ENCODE results near the gene NOC2L. TPM values are rescaled to one million over a fixed set of nuclear protein-coding genes. Genes with fewer than 3 reads are reported as not detected.

NOC2L gene
- 68.1 to 90.3 TPM (median 83.4 TPM) in 5 replicates for total RNA-seq (2022; extraction: Qiagen RNA extraction; ENCODE audit: low read depth)

DNA sequence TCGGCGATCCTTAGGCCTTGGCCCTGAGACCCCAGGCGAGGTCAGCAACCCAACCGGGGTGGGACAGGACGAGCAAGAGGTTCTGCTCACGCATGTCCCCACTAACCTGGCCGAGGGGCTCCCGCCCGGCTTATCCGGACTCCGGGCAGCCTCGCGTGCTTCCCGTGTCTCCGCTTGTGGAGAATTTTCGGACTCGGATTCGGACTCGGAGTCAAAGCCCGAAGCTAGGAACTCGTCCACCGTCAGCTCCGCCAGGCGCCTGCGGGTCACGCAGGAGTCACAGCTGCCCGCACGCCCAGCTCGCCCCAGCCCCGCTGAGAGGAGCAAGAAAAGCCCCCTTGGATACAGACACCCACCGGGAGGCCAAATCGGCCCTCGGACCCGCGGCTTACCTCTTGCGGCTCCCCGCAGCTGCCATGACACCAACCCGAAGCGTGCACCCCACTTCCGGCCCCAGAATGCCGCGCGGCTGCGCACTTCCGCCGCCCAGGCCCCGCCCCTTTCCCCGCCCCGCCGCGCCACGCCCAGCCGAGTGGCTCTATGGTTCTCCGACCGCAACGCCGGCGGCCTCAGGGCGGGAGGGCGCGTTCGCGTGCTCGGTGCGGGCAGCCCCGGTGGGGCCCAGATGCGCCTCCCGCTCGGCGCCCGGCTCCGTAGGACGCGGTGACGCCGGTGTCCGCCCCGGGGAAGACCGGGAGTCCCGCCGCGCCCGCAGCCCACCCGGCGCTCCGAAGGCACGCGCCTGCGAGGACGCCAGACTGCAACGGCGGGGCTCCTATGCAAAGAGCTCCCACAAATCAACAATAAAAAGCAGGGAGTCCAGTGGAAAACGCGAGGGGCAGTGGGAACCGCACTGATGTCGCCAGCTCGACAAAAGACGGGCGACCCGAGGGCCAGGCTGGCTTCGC, at the start of gene NOC2L:
Gene NOC2L (minus strand): TSS at position 434 of the 908 bp plus-strand sequence. CDS start 16 bp downstream, at position 418.

DNA sequence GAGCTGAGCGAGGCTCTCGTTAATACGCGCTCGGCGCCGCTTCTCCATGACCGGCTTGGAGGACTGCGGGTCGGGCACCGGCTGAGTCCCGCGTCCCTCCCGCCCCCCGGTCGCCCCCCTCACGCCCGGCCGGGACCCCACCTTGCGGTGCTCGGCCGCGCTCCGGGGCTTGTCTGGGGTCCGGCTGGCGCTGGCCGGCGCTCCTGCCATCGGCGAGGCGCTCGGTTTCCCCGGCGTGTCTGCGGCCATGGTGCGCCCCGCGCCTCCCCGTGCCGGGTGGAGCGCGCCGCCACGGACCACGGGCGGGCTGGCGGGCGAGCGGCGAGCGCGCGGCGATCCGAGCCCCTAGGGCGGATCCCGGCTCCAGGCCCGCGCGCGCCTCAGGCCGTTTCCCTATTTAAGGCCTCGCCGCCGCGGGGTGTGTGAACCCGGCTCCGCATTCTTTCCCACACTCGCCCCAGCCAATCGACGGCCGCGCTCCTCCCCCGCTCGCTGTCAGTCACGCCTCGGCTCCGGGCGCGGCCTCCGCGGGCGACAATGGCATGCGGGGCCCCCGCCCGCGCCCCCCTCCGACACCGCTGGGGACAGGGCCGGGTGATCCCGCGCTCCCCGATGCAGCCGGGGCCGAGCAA, 40.8 kb upstream of the NOC2L start, which contains the start of gene HES4:
Gene HES4 (minus strand): TSS at position 373 of the 632 bp plus-strand sequence. CDS start 124 bp downstream, at position 249.

DNA sequence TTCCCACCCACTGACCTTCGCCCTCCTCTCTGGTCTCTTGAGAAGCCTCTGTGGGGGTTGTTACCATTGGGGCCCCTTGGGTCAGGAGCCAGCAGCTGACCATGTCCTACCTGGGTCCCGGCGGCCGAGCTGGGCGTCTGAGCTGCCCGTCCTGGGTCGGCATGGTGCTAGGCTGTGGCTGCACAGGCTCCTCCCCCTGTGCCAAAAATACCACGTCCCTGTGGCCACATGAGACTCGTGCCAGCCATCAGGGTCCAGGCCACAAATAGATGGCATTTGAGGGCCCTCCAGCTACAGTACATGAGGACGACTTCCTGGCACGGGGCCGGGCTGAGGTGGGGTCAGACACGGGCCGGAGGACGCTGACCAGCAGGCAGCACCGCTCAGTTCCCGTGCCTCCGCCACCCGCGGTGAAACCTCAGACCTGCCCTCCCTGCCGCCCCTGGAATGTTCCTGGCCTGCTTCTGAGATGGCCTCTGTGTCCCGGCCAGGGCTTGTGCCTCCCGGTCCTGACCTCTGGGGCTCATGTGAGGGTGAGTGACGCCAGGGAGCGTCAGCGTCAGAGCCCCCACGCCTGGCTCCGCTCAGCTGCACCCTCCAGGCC, 23.0 kb upstream of the NOC2L start, which contains the start of gene PERM1:
Gene PERM1 (minus strand): TSS at position 139 of the 604 bp plus-strand sequence. CDS start 1,064 bp downstream, outside the sequence.

DNA sequence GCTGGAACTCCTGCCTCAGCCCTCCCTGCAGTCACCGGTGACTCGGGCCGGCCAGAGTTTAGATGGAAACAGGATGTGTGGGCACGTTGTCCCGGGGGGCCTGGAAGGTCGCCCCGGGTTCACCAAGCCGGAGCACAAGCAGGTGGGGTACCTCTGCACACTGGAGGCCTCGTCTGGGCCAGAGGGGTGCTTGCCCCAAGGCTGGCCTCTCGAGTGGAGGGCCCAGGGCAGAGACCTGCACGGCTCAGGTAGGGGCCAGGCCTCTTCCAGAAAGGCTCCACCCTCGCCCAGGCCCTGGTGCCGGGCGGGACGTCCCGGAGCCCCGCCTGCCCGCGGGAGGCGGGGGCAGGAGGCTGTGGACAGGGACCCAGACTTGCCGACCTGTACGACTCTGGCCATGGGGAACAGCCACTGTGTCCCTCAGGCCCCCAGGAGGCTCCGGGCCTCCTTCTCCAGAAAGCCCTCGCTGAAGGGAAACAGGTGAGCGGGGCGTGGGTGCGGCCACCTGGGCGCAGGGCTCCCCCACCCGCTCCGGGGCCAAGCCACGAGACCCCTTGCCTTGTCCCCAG, 7.2 kb upstream of the NOC2L start, which contains the start of gene PLEKHN1:
Gene PLEKHN1 (plus strand): TSS at position 348 of the 569 bp plus-strand sequence. CDS start 50 bp downstream, at position 398.

DNA sequence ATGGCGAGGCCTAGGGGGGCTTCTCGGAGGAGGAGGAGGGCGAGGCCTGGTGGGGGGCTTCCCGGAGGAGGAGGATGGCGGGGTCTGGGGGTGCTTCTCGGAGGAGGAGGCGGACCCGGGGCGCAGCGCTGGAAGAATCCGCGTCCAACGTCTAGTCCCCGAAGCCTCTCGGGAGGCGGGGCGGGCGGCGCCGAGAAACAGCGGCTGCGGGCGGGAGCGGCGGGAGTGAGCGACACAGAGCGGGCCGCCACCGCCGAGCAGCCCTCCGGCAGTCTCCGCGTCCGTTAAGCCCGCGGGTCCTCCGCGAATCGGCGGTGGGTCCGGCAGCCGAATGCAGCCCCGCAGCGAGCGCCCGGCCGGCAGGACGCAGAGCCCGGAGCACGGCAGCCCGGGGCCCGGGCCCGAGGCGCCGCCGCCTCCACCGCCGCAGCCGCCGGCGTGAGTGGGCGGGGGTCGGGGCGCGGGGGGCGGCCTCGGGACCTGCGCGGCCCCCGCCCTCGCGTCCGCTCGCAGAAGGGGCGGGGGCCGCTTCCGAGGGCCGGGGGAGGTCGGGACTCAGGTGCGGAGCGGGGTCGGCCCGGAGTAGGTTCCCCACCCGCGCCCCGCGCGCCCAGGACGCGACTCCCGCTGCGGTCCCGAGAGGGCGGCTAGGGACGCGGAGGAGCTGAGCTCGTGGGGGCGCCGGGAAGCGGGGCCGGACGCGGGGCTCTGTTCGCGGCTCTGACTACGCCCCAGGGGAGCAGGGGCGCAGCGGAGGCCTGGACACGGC, 1.5 kb upstream of the NOC2L start, which contains the start of gene KLHL17:
Gene KLHL17 (plus strand): TSS at position 222 of the 769 bp plus-strand sequence. CDS start 110 bp downstream, at position 332.

DNA sequence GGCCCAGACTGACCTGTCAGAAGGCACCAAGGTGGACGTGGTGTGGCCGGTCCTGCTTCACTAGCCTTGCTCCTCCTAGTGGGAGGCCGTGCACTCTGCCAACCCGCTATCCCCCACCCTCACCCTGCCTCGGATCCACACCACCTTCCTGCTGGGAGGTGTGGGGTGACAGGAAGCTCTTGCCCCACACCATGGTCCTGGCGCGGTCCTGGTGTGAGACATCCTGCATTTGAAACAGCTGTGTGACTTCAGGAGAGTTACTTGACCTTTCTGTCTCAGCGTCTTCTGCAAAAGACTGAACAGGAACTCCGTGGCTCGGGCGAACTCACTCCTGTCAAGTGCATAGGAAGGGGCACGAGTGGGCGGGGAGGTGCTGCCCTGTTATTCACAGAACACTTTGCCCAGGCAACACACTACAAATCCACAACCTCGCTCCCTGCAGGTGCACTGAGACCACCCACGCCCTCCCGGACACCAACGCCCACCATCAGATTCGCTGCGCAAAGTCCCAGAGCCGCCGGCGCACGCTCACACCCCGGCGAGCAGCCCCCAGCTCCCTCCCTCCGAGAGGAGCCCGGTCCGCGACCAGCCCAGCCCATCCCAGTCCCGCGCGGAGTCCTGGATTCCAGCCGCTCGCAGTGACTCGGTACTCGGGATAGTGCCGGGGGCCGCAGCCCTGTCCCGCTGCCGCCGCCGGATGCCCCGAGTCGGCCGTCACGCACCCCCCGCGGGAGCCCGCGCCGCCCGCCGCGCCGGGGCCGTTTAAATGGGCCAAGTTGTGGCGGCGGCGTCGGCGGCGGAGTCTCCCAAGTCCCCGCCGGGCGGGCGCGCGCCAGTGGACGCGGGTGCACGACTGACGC, 35.7 kb downstream of the NOC2L start, which contains the start of gene SAMD11:
Gene SAMD11 (plus strand): TSS at position 793 of the 860 bp plus-strand sequence. CDS start 509 bp downstream, outside the sequence.

Other genes with a start within 250 kb of the NOC2L start
- gene SAMD11, start 35.3 kb downstream of the NOC2L start, total RNA-seq (2022; extraction: Qiagen RNA extraction; ENCODE audit: low read depth) = 19.4 to 36.1 TPM (median 30.2 TPM) in 5 replicates
- gene KLHL17, start 1.3 kb upstream of the NOC2L start, total RNA-seq (2022; extraction: Qiagen RNA extraction; ENCODE audit: low read depth) = 9.9 to 18.0 TPM (median 14.9 TPM) in 5 replicates
- 3.7 to 7.6 TPM (median 5.5 TPM) in 5 replicates for gene PLEKHN1, start 7.2 kb upstream of the NOC2L start, total RNA-seq (2022; extraction: Qiagen RNA extraction; ENCODE audit: low read depth)
- gene PERM1, start 22.8 kb upstream of the NOC2L start, total RNA-seq (2022; extraction: Qiagen RNA extraction; ENCODE audit: low read depth) = 0.20 to 0.29 TPM (median 0.21 TPM) in 4 of 5 replicates, not detected in the other
- gene HES4, start 40.8 kb upstream of the NOC2L start, total RNA-seq (2022; extraction: Qiagen RNA extraction; ENCODE audit: low read depth) = 29.0 to 81.0 TPM (median 71.2 TPM) in 5 replicates
- 16.4 to 26.6 TPM (median 23.7 TPM) in 5 replicates for gene ISG15, start 54.2 kb upstream of the NOC2L start, total RNA-seq (2022; extraction: Qiagen RNA extraction; ENCODE audit: low read depth)
- 74.8 to 132 TPM (median 111 TPM) in 5 replicates for gene AGRN, start 60.9 kb upstream of the NOC2L start, total RNA-seq (2022; extraction: Qiagen RNA extraction; ENCODE audit: low read depth)
- 0.32 to 0.62 TPM (median 0.53 TPM) in 5 replicates for gene RNF223, start 115.0 kb upstream of the NOC2L start, total RNA-seq (2022; extraction: Qiagen RNA extraction; ENCODE audit: low read depth)
- gene C1orf159, start 156.8 kb upstream of the NOC2L start, total RNA-seq (2022; extraction: Qiagen RNA extraction; ENCODE audit: low read depth) = 8.5 to 15.1 TPM (median 13.8 TPM) in 5 replicates
- not detected in 5 replicates for gene TTLL10, start 214.6 kb upstream of the NOC2L start, total RNA-seq (2022; extraction: Qiagen RNA extraction; ENCODE audit: low read depth)
- not detected in 5 replicates for gene TNFRSF18, start 247.3 kb upstream of the NOC2L start, total RNA-seq (2022; extraction: Qiagen RNA extraction; ENCODE audit: low read depth)

Data from A549 treated with RU486 at 1 μM for 4 hours (cell line).